Measurements from ENCODE around the gene UBALD1. TPM values are rescaled to one million over a fixed set of nuclear protein-coding genes. Genes with fewer than 3 reads are reported as not detected.
A peak's percentile ranks its signal among the peaks of the same experiment; 100 is the strongest.

The UBALD1 gene
- 4.6 TPM for total RNA-seq

DNA sequence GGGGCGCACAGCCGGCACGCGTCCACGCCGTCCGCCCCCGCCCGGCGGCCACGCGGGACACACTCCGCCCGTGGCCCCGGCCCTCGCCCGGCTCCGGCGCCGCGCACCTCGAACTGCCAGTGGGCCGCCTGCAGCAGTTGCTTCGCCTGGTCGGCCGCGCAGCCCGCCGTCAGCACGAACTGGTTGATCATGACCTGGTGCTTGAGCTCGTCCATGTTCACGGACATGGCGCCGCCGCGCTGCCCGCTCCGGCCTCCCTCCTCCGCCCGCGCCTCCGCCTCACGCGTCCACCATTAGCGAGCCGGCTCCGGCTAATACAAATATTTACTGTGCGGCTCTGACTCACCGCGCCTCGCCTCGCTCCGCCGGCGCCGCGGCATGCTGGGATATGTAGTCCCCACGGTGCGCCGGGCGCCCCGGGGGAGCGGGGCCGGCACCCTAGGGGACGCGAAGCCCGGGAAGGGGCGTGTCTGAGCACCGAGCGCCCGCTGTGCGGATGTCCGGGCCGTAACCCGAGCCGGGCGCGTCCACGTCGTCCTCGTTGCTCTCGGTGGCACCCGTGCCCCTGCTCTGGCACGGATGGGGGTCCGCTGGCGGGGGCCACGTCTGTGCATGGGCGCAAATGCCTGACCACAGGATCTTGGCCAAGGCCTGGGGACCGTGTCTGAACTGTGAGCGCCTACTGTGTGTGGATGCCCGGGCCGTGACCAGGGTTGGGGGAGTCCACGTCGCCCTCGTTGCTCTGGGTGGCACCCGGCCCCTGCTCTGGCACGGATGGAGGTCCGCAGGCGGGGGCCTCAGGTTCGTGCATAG lies at the start of gene UBALD1:
Gene UBALD1 (minus strand): TSS at position 318 of the 813 bp plus-strand sequence. CDS start 91 bp downstream, at position 227.
- Histone ChIP-seq H3K27me3 (no peaks in the 10 kb centered on the region), H3K4me1 (peaks cover 23 to 41% of the 10 kb centered on the region in 2 donors), H3K36me3 (peaks cover 0 to 3% of the 10 kb centered on the region in 2 donors), H3K9me3 (no peaks in the 10 kb centered on the region), H3K27ac (peak within 1 kb of the TSS; percentile 91 to 98), H3K4me3 (peak within 1 kb of the TSS; percentile 92 to 98)
- TF ChIP-seq, protein P1, sequence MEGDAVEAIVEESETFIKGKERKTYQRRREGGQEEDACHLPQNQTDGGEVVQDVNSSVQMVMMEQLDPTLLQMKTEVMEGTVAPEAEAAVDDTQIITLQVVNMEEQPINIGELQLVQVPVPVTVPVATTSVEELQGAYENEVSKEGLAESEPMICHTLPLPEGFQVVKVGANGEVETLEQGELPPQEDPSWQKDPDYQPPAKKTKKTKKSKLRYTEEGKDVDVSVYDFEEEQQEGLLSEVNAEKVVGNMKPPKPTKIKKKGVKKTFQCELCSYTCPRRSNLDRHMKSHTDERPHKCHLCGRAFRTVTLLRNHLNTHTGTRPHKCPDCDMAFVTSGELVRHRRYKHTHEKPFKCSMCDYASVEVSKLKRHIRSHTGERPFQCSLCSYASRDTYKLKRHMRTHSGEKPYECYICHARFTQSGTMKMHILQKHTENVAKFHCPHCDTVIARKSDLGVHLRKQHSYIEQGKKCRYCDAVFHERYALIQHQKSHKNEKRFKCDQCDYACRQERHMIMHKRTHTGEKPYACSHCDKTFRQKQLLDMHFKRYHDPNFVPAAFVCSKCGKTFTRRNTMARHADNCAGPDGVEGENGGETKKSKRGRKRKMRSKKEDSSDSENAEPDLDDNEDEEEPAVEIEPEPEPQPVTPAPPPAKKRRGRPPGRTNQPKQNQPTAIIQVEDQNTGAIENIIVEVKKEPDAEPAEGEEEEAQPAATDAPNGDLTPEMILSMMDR (IDR thresholded peaks at IDR 0.05) = peak in 1 of 3 experiments; percentile 21
- DNase-seq (ENCODE audit: low spot score in 2 of 2) = peak; percentile 59 to 95
- intact Hi-C loops (cut with DNase I) = loop anchor here (5.0 kb wide), 1 partner anchor 78 kb away; the partner anchor contains the start of gene NUDT16L1

DNA sequence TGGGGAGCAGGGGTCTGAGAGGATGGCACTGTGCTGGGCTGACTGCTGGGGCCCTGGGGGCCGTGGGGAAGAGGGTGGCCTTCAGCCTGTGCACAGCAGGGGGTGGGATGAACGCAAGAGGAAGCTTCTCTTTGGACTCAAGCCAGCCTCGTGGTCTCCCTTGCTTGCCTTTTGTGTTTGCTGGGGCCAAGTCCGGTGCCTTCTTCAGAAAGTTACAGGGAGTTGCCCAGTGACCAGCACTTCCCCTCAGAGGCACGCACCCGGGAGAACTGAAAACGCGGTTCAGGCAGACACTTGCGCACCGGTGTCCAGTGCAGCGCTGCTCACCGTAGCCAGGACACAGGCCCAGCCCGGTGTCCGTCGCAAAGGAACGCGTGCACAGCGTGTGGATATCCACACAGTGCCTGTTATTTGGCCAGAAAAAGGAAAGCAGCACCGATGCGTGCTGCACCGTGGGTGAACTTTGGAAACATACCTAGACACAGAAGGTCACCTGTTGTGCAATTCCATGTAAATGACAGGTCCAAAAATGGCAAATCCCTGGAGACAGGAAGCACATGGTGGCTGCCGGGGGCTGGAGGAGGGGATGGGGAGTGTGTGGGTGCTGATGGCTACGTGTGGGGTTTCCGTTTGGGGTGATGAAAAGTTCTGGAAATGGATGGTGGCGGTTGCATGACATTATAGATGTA lies 49.2 kb upstream of the UBALD1 start:
- no peak overlapping the region for H3K4me3 ChIP-seq
- TF ChIP-seq, protein P1 (IDR thresholded peaks at IDR 0.05) = no peak
- intact Hi-C loops (cut with DNase I) = no loop called here
- no peaks in the 10 kb centered on the region for H3K9me3 ChIP-seq
- H3K27ac ChIP-seq = no peak overlapping the region
- H3K36me3 ChIP-seq = peaks cover 54 to 57% of the 10 kb centered on the region in 2 donors
- no peaks in the 10 kb centered on the region for H3K4me1 ChIP-seq
- H3K27me3 ChIP-seq = no peaks in the 10 kb centered on the region
- peak in 1 of 2 donors; percentile 29 for DNase-seq (ENCODE audit: low spot score in 2 of 2)

DNA sequence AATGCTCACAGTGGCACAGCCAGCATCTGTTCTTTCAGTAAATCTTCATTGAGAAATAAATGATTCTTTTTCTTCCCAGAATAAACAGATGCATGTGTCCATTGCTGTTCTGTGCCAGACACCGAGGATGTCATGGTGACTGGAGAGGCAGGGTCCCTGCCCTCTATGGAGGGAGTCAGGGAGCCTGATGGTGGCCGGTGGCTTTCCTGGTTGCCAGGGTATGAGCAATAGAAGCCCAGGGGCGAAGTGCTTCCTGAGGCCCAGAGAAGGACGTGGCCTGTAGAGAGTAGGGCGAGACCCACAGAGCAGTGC lies 48.7 kb upstream of the UBALD1 start:
- no peak for DNase-seq (ENCODE audit: low spot score in 2 of 2)
- Histone ChIP-seq H3K36me3 (peaks cover 54 to 57% of the 10 kb centered on the region in 2 donors), H3K4me3 (no peak overlapping the region), H3K27me3 (no peaks in the 10 kb centered on the region), H3K9me3 (no peaks in the 10 kb centered on the region), H3K27ac (no peak overlapping the region), H3K4me1 (no peaks in the 10 kb centered on the region)
- intact Hi-C loops (cut with DNase I) = no loop called here
- TF ChIP-seq, protein P1 (IDR thresholded peaks at IDR 0.05) = no peak

DNA sequence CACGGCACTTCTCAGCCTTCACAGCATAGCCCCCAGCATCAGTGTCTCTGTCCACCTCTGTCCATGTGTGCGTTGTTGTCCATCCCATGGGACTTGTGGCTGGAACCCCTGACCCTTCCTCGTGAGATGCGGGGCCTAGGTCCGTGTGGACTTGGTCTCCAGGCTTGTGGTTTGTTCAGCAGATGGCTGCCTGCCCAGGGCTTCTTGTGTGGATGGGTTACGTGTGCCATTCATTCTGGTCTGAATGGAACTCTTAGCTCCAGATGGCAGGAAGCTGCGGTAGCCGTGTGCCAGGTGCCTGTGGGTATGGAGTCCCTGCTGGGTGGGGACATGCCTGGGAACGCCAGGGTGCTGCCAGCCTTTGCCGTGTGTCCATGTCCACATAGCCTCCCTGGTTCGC lies 47.0 kb upstream of the UBALD1 start:
- Histone ChIP-seq H3K9me3 (no peaks in the 10 kb centered on the region), H3K27ac (no peak overlapping the region), H3K36me3 (peaks cover 51 to 54% of the 10 kb centered on the region in 2 donors), H3K4me3 (no peak overlapping the region), H3K4me1 (no peaks in the 10 kb centered on the region), H3K27me3 (no peaks in the 10 kb centered on the region)
- TF ChIP-seq, protein P1 (IDR thresholded peaks at IDR 0.05) = no peak
- intact Hi-C loops (cut with DNase I) = no loop called here
- no peak for DNase-seq (ENCODE audit: low spot score in 2 of 2)

DNA sequence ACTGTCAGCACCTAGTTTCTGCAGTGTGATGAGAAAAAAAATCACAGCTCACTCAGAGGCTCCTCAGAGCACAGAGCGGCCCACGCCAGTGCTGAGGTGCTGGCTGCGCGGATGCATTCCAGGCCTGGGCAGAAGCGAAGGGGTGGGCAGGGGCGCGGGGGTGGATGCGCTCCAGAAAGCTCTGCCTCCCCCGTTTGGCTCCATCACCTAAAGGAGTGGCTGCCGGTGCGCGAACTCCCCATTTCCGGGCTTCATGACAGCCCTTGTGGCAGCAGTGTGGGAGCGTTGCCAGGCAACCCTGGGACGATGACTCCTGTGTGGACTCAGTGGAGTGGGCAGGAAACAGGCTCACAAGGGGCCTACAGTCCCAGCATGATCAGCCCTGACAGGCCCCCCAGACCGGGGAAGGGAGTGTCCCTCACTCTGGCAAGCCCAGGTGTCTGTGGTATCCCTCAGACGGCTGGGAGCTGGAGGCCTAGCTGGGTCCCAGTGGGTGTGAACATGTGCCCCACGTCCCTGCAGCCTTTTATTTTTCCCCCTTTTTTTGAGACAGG lies 45.8 kb upstream of the UBALD1 start:
- Histone ChIP-seq H3K36me3 (peaks cover 51 to 52% of the 10 kb centered on the region in 2 donors), H3K27me3 (no peaks in the 10 kb centered on the region), H3K9me3 (no peaks in the 10 kb centered on the region), H3K27ac (peak overlapping the region; percentile 10 to 11), H3K4me3 (no peak overlapping the region), H3K4me1 (no peaks in the 10 kb centered on the region)
- intact Hi-C loops (cut with DNase I) = no loop called here
- DNase-seq (ENCODE audit: low spot score in 2 of 2) = no peak
- TF ChIP-seq, protein P1 (IDR thresholded peaks at IDR 0.05) = no peak

Data from ascending aorta (tissue), 2 donors.